AG10803 (cell line): ENCODE data around the gene CCDC9B.

Experiments
- DNase-seq: peaks from one replicate; pipeline ENCODE4 v3.0.0; 2010; ENCODE audit warnings: low read depth
- H3K4me3 ChIP-seq: 2 replicates; pipeline ENCODE4 v1.5.1; 2011; ENCODE audit warnings: mild to moderate bottlenecking, low read length, control low read depth
- TF ChIP-seq, protein P1 (sequence below): conservative IDR thresholded peaks from 2 replicates; pipeline ENCODE4 v1.5.1; 2011; ENCODE audit warnings: mild to moderate bottlenecking, low read length, control low read depth, inconsistent platforms

CCDC9B gene

DNA sequence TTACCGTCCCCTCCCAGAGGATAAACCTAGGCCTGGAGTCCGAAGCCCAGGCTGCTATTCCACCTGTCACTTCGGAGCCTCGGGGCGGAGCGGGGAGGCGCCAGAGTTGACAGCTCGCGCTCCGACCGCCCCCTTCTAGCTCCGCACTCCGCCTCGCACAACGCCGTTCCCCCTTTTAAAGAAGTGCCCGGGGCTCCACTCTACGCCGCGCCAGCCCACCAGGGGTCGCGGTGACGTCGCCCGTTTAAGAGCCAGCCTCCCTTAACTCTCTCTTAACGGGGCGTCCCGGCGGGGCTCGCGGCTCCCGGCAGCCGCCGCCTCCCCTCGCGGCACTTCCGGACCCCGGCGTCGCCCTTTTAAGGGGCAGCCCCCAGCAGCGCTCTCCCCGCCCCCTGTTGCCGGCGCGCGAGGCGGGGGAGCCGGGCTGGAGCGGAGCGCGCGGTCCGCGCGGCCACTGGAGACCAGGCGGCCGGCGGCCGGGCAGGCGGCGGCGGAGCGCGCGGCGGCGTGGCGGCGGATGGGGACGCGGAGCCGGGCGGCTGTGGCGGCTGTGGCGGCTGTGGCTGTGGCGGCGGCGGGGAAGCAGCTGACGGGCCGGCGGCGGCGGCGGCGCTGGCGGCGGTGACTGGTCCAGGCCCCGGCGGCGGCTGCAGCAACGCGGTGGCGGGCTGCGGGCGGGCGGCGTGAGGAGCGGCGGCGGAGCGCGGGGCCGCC, 17.3 kb downstream of the CCDC9B start, which contains the start of gene INAFM2:
Gene INAFM2, plus strand, starts transcription at position 454 of the 714 bp plus-strand sequence. CDS start 364 bp downstream, outside the sequence.
- TF ChIP-seq, protein P1, sequence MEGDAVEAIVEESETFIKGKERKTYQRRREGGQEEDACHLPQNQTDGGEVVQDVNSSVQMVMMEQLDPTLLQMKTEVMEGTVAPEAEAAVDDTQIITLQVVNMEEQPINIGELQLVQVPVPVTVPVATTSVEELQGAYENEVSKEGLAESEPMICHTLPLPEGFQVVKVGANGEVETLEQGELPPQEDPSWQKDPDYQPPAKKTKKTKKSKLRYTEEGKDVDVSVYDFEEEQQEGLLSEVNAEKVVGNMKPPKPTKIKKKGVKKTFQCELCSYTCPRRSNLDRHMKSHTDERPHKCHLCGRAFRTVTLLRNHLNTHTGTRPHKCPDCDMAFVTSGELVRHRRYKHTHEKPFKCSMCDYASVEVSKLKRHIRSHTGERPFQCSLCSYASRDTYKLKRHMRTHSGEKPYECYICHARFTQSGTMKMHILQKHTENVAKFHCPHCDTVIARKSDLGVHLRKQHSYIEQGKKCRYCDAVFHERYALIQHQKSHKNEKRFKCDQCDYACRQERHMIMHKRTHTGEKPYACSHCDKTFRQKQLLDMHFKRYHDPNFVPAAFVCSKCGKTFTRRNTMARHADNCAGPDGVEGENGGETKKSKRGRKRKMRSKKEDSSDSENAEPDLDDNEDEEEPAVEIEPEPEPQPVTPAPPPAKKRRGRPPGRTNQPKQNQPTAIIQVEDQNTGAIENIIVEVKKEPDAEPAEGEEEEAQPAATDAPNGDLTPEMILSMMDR = peak; percentile 44
- peak within 1 kb of the TSS; percentile 74 for H3K4me3 ChIP-seq
- DNase-seq = peak; percentile 92

- DNase-seq = no peak
- peak overlapping the region; percentile 47 for H3K4me3 ChIP-seq
- TF ChIP-seq, protein P1 = no peak
Observed at GRCh38 chr15:40322531-40323238, 18.1 kb downstream of the CCDC9B start.

GRCh38 chr15:40320931-40321371, 19.8 kb downstream of the CCDC9B start:
- TF ChIP-seq, protein P1 = peak; percentile 95
- DNase-seq = peak; percentile 68
- H3K4me3 ChIP-seq = no peak overlapping the region

GRCh38 chr15:40320409-40320808, 20.3 kb downstream of the CCDC9B start:
- no peak for DNase-seq
- TF ChIP-seq, protein P1 = no peak
- no peak overlapping the region for H3K4me3 ChIP-seq

DNA sequence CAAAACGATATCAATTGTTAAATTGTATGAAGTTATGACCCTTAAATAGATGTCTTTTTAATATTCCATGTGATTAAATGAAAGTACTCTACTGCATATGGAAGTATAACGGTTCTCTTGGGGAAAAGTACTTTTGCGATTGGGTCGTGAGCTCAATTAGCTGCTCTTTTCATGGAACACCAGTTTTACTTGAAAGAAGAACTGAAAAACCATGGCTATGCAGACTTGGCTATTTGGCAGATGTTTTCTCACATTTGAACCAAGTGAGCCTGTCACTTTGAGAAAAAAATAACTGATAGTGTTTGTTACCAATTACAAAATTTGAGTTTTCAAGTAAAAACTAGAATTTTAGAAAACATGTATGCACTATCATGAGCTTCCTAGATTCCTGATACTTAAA, 23.2 kb downstream of the CCDC9B start:
- no peak for DNase-seq
- no peak overlapping the region for H3K4me3 ChIP-seq
- TF ChIP-seq, protein P1 = no peak

DNA sequence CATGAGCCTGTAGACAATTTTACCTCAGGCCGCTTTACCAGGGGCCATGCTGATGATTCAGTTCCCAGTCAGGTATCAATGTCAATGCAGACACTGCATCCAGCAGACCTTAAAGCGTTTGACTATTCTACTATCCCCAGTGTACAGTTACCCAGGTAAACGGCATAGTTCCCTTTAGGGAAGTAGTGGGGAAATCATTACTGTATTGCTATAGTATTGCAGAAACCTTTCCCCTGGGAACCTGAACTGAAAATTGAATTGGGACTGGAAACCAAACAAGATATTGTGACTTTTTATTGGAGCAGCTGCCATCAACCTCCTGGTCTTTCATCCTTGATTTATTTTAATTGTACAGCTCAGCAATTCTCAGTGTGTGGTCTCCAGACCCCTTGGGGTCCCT, 23.8 kb downstream of the CCDC9B start:
- TF ChIP-seq, protein P1 = no peak
- no peak overlapping the region for H3K4me3 ChIP-seq
- DNase-seq = no peak
